Stimulated activated CD8-positive, alpha-beta memory T cell treated with anti-CD3 and anti-CD28 coated beads, Interleukin-15, amount 100 ng/mL, for 4 hours (primary cell): Measurements from ENCODE around the gene TRAF1.

ENCODE experiments used
- DNase-seq, 2 donors: peaks; one replicate each; pipeline ENCODE4 v3.0.0-alpha.2; 2020; ENCODE audit warnings: low read depth in 2 of 2

The TRAF1 gene

DNA sequence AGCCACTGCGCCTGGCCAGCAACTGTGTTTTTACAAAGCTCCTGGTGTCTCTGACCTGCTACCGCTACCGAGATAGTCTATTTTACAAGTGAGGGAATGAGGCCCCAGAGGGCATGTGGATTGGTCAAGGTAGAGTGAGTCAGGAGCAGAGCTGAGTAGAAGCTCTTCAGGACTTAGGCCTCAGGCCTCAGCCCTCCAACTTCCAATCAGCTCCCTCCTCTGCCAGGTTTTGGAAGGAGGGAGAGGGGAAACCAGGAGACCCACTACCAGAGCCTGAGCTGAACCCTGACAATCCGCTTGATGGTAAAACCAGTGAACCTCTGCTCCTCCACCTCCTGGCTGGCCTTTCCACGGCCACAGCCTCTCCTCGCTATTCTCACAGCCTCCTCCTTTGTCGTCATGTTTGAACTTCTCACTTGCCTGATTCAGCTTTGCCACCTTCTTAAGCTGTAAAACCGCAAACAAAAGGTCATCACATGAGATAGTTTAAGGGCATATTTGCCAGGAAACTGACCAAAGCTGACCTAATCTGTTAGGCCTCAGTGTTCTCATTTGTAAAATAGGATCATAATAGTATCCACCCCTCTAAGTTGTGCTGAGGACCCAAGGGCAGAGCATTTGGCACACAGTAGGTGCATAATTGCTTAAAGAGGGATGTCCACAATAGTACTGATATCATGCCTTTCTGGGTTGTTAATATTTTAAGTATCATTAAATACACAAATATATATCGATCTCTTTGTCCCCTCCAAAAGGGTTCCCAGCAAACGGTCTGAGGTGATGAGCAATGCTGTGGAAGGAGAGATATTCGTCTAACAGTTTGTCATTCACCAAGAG is 1.7 kb downstream of the TRAF1 start:
- no peak for DNase-seq

DNA sequence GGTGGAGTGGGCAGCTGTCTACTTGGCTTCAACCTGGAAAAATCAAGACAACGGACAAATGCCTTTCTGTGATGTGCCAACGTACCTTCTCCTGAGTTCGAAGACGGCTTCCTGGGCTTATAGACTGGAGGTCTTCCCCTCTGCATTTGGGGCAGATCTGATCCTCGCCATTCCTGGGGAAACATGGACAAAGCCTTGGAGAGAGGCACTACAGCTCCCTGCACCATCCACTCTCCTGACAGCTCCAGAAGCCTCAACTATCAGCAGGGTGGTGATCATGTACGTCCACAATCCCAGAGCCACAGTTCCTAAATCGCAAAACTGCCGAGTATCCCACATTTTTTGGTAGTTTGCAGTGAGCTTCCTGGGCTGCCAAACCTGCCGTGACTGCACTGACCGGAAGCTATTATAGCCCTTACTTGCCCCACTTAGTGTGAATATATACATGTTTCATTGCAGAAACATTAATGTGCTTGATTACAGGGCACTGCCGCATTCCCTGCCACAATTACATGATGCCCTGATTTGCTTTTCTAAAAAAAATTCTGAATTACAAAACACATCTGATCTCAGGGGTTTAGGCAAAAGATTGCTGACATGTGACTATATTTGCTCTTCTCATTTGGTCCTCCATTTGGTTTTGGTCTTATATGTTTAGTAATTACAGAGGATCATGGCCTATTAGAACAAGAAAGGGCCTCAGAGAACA is 2.8 kb downstream of the TRAF1 start:
- DNase-seq: no peak

DNA sequence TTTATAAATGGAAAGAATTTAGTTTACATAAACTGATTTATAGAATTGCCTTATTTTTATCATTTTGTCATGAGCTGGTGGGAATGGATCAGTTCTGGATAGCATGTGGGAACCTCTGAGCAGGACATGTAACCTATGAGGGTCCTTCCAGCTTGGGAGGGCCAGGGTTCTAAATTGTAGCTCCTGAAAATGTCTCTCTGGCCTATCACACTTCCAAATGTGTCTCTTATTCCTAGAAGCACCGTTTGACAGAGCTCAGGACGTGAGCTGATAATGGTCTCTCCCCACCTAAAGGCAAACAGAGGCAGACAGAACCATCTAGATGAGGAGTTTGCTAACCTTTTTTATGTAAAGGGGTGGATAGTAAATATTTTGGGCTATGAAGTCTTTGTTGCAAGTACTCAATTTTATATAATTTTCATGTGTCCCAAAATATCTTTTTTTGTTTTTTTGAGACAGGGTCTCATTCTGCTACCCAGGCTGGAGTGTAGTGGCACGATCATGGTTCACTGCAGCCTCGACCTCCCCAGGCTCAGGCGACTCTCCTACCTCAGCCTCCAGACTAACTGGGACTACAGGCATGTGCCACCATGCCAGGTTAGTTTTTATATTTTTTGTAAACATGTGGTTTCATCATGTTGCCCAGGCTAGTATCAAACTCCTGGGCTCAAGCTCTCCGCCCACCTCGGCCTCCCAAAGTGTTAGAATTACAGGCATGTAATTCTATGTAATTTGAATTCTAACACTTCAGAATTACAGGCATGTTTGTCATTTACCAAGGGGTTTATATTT is 4.0 kb downstream of the TRAF1 start:
- no peak for DNase-seq

DNA sequence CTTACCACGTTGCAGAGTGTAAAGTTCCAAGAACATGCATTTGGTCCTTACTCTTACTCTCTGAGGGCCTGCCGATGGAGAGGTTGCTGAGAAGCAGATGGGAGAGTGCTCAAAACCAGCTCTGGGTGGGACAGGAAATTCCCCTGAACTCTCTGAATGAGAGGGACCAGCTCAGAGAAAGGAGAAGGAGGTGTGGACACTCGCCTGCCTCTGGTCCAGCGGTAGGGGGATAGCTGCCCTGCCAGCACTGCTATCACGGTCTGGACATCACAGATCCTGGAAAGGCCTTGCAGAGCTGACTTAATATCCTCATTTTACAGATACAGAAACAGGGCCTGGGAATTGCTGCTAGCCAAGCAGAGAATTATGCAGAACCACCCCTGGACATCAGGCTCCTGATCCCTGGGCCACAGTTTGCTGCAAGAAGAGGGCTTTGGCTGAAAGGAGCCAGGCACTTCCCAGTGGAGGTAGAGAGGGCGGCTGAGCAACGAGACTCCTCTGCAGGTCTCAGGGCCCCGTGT is 4.9 kb downstream of the TRAF1 start:
- no peak for DNase-seq

DNA sequence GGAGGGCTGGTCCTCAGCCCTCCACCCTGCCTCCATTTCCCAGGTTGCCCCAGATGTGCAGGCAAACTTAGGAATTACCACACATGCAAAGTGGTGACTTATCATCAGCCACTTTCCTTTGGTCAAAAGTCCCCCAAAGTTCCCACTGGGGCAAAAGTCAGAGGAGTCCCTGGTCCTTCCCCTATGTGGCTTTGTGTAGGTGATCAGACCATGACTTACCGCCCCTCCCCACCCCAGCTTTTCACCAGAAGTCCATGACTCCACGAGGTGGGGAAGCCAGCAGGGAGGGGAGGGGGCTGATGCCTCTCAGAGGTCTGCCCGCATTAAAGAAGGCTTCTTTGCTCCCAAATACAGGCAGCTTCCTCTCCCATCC is 5.8 kb downstream of the TRAF1 start:
- DNase-seq: no peak

DNA sequence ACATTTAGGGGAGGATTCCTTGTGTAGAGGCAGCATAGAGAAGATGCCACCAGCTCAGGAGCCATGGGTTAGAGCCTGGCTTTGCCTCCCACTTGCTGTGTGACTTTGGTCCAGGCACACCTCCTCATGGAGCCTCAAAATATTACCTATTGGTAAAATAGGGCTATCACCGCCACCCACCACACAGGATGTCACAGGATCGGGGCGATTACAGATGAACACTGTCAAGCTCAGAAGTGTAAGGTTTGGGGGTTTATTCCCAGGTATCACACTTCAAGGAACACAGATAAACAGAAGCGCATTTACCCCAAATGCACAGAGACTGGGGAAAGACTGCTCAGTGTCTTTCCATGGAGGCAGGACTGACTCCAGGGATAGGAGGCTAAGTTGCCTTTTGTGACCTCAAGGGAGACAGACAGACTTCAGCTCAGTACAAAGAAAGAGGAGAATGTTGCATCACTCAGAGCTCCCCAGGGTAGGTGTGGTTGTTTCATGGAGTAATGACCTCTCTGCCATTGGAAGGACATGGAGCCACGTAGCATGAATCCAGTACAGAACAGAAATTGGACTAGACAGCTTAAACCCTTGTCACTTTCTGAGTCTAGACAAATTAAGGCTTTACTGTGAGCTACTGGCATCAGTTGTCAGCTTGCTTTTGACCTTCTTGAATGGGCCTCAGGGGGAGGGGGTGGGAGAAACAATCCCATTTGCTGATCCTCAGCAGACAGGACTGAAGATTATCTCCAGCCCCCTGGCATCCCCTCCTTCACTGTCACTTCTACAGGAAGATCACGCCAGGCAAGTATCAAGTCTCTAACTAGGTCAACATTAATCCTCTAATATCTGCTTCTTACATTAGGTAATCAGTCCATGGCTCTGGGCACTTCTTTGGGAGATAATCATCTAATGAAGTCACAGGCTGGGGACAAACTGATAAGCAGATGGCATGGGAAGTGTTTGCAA is 6.5 kb downstream of the TRAF1 start:
- no peak for DNase-seq

DNA sequence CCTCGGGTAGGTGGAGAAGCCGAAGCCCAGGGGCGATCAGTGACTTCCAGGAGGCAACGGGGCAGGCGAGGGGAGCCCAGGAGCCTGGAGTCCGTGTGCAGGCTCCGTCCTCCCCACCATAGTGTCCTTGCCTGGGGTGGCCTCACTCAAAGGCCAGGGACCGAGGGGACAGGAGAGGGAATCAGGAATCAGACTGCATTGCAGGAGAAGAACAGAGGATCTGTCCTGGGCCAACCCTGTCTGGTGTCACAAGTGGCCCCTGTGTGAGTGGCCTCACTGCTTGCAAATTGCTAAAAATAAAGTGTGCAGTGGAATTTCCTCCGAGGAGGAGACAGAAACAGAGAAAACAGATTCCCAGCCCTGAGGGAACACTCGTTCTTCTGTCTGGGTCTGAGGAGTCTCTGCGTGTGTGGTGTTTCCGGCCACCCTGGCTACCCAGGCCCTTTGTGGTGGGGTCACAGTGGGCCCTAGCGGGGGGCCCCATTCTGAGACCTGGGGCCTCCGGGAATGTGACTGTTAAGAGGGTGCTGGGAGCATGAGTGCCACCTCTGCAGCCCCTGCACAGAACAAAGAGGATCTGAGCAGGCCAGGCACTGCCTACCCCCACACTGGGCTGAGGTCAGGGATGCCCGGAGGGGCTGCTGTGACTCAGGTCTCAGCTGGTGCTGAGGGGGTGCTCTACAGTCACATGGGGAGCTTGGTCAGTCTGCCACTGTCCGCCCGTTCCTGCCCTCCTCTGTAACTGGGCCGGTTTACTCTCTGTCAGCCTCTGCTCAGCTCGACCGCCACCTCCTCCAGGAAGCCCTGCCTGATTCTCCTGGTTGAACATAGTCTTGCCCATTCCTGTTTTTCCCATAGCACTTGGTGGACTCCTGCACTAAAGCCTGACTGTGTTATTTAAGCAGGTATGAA is 7.4 kb downstream of the TRAF1 start:
- DNase-seq: no peak

DNA sequence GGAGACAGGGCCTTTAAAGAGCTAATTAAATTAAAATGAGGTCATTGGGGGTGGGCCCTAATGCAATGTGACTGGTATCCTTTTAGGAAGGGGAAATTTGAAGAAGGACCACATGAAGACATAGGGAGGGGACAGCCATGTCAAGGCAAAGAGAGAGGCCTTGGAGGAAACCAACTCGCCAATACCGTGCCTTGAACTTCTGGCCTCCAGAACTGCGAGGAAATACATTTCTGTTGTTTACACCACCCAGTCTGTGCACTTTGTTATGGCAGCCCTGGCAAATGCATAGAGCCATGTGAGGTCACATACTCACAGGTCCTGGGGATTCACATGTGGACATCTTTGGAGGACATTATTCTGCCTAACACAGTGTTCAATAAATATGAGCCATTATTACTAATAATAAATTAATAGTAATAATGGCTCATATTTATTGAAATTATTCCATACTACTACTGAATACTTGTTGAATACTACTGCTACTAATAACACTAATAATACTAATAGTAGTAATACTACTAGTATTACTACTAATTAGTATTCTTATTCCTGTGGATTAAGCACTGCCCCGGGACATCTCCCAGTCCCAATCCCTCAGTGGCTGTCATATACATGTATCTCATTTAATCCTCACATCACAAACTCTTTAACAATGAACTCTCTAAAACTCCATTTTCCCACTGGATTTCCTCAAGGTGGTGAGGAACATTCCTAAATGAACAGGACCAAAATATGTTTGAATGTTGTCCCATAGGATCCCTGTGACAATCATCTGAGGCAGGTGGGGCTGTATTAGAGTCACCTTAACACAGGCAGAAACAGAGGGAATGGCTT is 8.4 kb downstream of the TRAF1 start:
- DNase-seq: no peak

DNA sequence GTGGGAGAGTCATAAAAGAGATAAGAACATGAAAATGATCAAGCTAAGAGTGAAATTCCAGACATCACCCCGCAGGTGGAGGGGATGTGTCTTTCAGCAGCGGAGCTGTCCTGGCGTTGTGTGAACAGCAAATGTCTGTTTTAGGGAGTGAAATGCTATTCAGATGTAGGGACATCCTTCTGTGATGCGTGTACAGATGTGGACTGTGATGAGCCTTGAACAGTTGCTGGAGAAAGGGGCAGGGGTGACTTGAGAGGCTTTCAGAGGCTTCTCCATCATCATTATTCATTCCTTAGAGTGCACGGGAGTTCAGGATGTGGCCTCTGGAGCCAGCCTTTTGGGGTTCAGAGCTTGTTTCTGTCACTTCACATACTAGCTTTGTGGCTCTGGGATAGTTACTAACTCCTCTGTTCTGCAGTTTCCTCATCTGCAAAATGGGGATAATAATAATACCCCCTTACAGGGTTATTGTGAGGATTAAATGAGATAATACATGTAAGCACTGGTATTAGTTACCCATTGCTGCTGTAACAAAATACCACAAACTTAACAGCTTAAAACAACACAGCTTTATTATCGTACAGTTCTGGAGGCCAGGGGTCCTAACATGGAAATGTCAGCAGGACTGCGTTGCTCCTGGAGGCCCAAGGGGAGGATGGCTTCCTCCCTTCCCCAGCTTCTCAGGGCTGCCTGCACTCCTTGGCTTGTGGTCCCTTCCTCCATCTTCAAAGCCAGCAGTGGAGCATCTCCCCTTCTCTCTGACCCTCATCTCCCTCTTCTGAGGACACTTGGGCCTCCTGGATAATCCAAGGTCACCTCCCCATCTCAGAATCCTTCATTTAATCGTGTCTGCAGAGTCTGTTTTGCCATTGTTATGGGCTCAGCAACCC is 9.4 kb downstream of the TRAF1 start:
- no peak for DNase-seq

DNA sequence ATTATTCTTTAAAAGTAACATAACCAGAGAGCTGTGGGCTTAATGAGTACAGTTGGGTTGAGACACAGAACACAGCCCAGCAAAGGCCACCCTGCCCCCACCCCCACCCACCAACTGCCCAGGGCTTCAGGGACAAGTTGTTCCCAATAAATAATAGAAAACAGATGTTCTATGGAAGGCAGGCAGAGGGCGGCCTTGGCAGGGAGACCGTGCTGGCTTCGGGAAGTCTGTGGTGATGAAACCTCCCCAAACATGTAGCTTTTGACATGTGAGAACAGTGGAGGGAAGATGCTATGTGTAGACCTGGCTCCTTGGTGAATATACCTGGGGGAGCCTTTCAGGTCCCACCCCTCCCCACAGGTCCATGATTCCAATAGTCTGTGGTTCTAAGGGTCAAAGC is 10.0 kb downstream of the TRAF1 start:
- no peak for DNase-seq

DNA sequence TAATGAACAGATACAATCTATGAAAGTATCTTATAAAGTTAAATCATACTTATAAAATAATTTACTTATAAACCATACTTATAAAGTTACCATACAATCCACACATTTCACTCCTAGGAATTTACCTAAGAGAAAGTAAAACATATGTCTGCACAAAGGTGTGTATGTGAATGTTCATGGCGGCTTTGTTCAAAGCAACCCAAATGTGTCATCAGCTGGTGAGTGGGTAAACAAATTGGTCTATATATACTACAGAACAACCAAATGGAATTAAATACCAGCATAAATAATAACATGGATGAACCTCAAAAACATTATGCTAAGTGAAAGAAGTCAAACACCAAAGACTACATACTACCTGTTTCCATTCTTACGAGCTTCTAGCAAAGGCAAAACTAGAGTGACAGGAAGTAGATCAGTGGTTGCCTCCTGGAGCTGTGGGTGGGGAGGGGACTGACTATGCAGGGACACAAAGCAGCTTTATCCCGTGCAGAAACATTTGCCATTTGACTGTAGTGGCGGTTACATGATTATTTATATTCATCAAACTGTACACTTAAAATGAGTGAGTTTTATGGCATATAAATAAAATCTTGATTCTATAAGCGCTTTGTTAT is 10.6 kb downstream of the TRAF1 start:
- DNase-seq: no peak

DNA sequence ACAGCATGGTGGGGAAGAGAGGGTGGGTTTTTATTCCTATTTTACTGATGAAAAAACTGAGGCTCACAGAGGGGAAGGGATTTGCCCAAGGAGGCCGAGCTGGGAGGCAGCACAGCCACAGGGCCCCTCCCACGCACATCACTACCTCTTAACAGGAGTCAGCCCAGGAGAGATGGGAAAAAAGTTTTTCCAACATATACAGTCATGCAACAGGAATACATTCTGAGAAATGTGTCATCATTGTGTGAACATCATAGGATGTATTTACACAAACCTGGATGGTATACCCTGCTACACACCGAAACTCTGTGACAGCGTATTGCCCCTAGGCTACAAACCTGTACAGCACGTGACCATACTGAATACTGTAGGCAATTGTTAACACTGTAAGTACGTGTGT is 11.6 kb downstream of the TRAF1 start:
- DNase-seq: no peak

DNA sequence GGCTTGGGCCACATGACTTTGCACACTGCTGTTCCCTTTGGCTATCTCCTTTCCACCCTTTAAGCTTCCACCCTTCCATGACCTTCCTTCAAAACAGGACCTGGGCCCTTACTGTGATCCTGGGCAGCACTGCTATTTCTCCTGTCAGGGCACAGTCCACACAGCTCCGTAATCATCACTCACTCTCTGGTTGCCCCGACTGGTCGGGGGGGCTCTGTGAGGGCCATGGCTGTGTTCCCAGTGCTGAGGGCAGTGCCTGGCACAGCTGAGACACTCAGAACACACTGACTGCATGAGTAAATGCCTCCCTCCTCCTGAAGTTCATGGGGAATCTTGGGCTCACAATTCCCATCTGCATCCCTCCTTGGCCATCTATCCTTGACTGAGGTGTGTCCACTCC is 12.2 kb downstream of the TRAF1 start:
- DNase-seq: no peak

DNA sequence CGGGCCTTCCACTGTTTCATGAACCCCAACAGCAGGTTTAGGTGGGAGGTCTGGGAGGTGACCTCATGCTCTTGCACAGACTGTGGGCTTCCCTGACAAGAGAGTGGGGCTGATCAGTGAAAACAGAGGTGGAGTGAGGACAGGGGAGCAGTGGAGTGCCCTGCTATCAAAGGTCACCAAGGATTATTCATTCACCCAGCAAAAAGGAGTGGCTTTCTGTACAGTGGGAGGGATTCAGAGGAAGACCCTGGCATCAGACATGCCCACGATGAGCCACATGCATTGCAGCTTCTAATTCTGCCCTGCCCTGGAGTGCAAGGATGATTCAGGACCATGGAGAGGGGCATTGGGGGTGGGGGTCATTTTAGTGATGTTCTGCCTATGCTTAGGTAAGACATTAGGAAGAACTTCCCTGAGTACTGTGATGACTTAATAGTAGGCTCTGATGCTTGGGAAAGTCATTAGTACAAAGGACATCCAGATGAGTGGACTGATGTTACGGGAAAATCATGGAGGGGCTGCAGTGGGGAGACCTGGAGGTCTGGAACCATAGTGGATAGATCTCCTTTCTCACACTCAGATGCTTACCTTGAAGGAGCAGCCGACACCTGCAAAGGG is 12.8 kb downstream of the TRAF1 start:
- DNase-seq: no peak

DNA sequence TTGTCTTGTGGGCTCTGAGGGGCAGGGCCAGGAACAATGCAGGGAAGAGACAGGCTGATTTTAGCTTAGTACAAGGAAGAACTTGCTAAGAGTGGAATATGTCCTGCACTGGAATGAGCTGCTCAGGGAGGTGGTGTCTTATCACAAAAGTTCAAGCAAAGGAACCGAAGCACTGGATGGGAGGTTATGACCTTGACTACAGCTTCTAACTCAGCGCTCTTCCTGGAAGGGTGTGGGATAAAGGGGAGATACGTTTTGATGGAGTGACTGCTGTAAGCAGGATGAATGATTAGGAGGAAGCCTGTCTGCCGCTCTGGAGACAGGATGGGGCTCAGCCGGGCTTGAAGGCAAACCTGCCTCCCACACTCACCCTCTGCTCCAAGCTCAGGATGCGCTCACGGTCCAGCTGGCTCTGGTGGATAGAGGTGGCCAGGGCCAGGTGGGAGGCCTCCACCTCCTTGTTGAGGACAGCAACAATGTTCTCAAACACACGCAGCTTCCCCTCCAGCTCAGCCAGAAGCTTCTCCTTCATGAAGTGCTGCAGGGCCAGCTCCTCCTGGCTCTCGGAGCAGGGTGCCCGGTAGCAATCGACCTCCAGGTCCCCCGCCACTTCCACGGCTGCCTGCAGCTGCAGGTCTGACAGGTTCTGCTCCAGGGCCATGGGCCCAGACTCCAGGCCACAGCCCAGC is 13.5 kb downstream of the TRAF1 start:
- no peak for DNase-seq

DNA sequence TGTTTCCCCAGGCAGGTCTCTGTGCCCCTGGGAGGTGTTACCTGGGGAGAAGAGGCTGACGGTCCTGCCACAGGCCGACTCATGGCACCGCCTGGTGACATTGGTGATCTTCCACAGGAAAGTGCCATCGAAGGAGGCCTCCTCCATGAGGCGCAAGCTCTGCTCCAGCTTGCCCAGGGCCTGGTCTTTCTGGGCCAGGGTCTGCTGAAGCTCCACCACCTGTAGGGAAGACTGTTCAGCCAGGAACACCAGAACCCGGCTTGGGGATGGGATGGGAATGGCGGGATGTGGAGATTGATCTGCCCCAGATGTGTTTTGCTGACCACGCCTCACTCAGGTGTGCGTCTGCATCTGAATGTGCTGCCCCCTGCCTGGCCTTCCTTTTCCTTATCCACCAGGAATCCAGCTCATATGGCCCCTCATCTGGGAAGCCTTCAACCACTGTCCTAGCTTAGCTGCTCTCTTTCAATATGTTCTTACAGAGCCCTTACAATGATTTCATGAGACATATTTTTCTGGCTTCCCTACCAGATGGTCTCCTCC is 15.2 kb downstream of the TRAF1 start:
- DNase-seq: no peak
